ENCODE results near the gene CLDN9.

The CLDN9 gene

DNA sequence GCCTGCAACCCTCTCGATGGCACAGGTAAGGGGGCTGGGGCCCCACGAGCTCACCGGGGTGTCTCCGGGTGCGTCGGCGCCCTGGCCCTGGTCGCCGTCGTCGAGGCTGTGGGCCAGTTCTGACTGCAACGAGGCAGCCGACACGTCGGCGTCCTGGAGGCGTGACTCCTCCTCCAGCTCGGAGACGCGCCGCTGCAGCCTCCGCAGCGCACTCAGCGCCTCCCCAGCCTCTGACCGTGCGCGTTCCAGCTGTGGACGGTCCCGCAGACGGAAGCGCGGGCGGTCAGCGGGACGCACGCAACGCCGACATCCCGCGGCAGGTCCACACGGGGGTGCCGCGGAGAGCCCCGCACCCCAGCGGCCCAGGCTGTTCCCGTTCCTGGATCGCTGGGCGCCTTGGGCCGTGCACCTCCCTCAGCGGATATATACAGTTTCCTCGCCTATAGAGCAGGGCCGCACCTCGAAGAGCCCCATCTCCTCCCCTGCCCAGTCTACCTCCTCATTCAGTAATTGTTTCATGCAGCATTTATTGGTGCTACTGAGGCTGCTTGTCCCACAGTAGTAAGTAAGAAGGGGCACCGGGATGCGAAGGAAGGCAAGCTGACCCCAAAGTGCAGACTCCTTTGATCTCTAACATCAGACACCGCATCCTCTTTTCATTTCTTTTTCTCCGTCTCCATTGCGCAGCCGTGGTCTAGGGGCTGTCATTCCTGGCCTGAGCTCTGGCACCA is 16.9 kb downstream of the CLDN9 start:
- TF ChIP-seq POLR2A (IDR thresholded peaks at IDR 0.05; ENCODE audit: low read length), result no peak
- DNase-seq, result peak; percentile 22 to 31

- DNase-seq, result no peak
- TF ChIP-seq GATA1 (IDR thresholded peaks at IDR 0.05; ENCODE audit: low read depth, low read length) (no peak), POLR2A (IDR thresholded peaks at IDR 0.05; ENCODE audit: low read length) (no peak)
Observed at GRCh38 chr16:3030222-3031212, 17.8 kb downstream of the CLDN9 start.

DNA sequence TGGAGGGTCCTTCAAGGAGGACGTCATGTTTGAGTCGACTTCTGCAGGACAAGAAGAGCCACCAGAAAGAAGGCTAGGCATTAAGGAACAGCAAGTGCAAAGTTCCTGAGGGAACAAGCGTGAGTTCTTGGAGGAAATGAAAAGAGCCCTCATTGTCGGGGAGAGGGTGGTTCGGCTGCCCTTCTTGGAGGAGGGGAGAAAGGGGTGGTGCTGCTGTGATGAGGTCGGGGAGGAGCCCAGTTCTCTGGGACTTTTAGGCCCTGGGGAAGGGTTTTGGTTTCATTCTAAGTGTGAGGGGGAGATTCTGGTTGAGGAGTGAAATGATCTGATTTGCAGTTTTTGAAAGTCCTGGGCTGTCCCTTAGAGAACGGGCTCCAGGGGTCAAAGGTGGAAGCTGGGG is 19.9 kb downstream of the CLDN9 start:
- DNase-seq, result no peak
- TF ChIP-seq POLR2A (IDR thresholded peaks at IDR 0.05; ENCODE audit: low read length) (no peak), GATA1 (IDR thresholded peaks at IDR 0.05; ENCODE audit: low read depth, low read length) (no peak)

DNA sequence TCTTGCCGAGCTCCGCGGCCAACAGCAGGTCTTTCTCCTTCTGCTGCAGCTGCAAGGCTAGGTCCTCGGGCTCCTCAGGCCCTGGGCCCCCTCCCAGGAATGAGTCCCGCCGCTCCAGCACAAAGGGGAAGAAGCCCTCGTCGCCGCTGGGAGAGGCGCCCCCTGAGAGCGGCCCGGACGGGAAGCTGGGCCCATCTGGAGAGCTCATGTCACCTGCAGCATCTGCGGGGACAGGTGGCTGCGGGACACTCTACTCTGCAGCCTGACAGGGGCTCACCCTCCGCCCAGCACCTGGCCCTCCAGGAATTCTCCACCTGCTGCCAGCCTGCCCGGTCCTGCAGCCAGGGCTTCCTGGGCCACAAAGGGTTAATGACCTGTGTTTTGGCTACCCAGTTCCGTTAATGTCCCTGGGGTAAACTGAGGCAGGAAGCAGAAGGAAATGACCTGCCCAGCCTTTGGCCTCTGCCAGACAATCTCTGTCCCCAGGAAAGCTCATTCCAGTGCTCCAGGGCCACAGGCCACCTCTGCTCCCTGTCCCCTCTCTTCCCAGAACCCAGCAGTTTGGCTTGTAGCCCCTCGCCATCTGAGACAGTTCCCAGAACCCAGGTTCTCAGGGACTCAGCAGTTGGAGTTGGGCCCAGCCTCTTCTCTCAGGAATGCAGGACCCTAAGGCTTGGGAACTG is 22.7 kb downstream of the CLDN9 start:
- no peak for TF ChIP-seq POLR2A (IDR thresholded peaks at IDR 0.05; ENCODE audit: low read length)
- TF ChIP-seq GATA1 (IDR thresholded peaks at IDR 0.05; ENCODE audit: low read depth, low read length), result no peak
- no peak for DNase-seq

DNA sequence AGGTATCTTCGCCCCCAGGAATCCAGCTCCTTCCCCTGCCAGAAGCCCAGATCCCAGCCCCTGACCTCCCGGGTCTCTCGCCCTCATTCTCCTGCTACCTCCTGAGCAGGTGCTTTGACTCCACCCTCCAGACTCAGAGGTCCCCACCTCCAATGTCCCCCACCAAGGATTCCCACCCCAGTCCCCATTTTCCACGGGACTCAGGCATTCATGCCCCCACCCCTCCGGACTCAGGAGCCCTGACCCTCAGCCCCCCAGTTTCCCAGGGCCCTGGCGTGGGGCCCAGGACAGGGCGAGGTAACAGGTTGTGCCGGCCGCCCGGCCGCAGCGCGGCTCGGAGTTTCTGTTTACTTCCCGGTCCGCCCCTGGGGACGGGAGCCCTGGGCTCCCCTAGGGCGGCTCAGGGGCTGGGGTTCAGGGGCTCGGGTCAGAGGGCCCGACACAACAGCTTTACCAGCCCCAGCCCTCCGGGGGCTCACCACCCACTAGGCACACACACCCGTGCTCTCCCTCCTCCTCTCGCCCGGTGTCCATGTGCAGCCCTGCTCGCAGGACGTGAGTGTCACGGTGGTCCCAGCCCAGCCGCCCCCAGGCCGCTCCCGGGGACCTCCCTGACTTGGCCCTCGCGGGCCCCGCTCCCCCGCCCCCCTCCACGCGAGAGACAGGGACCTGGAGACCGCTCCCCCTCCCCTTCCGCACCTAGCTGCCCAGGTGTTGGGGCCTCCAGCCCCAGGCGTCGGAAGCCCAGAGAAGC is 23.4 kb downstream of the CLDN9 start:
- DNase-seq, result no peak
- TF ChIP-seq GATA1 (IDR thresholded peaks at IDR 0.05; ENCODE audit: low read depth, low read length) (no peak), POLR2A (IDR thresholded peaks at IDR 0.05; ENCODE audit: low read length) (no peak)

- DNase-seq, result no peak
- TF ChIP-seq POLR2A (IDR thresholded peaks at IDR 0.05; ENCODE audit: low read length) (no peak), GATA1 (IDR thresholded peaks at IDR 0.05; ENCODE audit: low read depth, low read length) (no peak)
Observed at GRCh38 chr16:3036726-3037315, 24.1 kb downstream of the CLDN9 start, which contains the start of gene BICDL2. Gene BICDL2 (minus strand): TSS chr16:3036944. CDS start chr16:3035496, 1,448 bp downstream.

DNA sequence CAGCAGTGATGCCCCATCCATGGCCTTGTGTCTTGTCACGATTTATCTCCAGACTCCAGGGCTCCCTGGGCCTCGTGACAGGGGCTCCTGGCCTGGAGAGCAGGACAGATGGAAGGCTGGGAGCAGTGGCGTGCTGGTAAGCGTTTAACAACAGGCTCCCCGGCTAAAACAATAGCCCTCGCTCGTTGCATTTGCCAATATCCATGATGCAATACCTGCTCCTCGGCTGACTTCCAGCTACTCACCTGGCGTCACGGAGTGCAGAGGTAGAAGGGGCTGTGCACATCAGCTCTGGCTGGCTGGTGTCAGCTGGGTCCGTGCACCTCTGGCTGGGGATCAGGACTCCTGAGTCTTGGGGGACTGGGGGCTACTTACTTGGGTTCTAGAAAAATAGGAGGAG is 25.5 kb downstream of the CLDN9 start:
- DNase-seq, result no peak
- no peak for TF ChIP-seq POLR2A (IDR thresholded peaks at IDR 0.05; ENCODE audit: low read length)
- TF ChIP-seq GATA1 (IDR thresholded peaks at IDR 0.05; ENCODE audit: low read depth, low read length), result no peak

- no peak for TF ChIP-seq POLR2A (IDR thresholded peaks at IDR 0.05; ENCODE audit: low read length)
- no peak for TF ChIP-seq GATA1 (IDR thresholded peaks at IDR 0.05; ENCODE audit: low read depth, low read length)
- DNase-seq, result no peak
Observed at GRCh38 chr16:3038896-3039295, 26.2 kb downstream of the CLDN9 start.

DNA sequence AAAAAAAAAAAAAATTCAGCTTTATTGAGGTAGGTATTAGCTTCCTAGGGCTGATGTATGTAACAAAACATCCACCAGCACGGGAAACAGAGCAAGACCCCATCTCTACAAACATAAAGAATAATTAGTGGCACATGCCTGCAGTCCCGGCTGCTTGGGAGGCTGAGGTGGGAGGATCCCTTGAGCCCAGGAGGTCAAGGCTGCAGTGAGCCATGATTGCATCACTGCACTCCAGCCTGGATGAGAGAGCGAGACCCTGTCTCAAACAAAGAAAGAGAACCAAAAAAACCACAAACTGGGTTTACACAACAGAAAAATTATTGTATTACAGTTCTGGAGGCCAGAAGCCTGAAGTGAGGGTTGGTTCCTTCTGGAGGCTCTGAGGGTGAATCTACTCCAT is 29.7 kb downstream of the CLDN9 start:
- TF ChIP-seq POLR2A (IDR thresholded peaks at IDR 0.05; ENCODE audit: low read length), result no peak
- no peak for TF ChIP-seq GATA1 (IDR thresholded peaks at IDR 0.05; ENCODE audit: low read depth, low read length)
- no peak for DNase-seq

- no peak for TF ChIP-seq GATA1 (IDR thresholded peaks at IDR 0.05; ENCODE audit: low read depth, low read length)
- no peak for TF ChIP-seq POLR2A (IDR thresholded peaks at IDR 0.05; ENCODE audit: low read length)
- no peak for DNase-seq
Observed at GRCh38 chr16:3044708-3045107, 32.0 kb downstream of the CLDN9 start.

- DNase-seq, result no peak
- TF ChIP-seq POLR2A (IDR thresholded peaks at IDR 0.05; ENCODE audit: low read length) (no peak), GATA1 (IDR thresholded peaks at IDR 0.05; ENCODE audit: low read depth, low read length) (no peak)
Observed at GRCh38 chr16:3045758-3046640, 33.3 kb downstream of the CLDN9 start, which contains the start of gene MMP25. Gene MMP25 (plus strand): TSS chr16:3046561. CDS start chr16:3046918, 357 bp downstream.
